GM21526 (cell line): ENCODE results near the gene NPY5R.
A peak's percentile ranks its signal among the peaks of the same experiment; 100 is the strongest.

Experiments
- ATAC-seq: cut with Tn5 transposase; IDR thresholded peaks from one replicate; pipeline ENCODE4 v1.9.1; 2021; ENCODE audit warnings: moderate library complexity; ENCODE audit not compliant: unreplicated experiment, low FRiP score

Gene NPY5R

DNA sequence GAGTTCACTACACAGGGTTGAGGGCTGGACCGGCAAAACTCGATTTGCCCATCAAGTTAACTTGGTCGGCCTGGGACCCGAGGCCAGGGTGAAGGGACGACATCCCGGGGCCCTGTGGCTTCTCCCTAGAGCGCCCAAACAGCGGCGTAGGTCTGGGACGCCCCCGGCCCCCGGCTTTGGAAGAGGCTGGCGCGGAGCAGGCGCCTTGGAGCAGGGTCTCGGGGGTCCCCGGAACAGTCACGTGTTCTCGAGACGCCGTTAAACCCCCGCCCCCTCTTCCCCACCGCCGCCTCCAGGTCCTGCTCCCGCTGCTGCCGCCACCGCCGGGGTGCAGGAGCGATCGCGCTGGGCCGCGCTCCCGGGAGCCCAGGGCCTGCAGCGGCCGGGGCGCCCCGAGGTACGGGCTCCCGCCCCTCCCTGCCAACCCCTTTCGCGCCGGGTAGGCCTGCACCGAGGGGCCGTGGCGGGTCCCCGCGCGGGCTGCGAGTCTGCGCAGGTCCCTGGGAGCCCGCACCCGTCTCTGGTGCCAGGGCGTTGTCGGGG lies at the start of gene NPY5R:
Gene NPY5R, plus strand, starts transcription at position 289 of the 543 bp plus-strand sequence. CDS start 6,382 bp downstream, outside the sequence.
- ATAC-seq: no peak

DNA sequence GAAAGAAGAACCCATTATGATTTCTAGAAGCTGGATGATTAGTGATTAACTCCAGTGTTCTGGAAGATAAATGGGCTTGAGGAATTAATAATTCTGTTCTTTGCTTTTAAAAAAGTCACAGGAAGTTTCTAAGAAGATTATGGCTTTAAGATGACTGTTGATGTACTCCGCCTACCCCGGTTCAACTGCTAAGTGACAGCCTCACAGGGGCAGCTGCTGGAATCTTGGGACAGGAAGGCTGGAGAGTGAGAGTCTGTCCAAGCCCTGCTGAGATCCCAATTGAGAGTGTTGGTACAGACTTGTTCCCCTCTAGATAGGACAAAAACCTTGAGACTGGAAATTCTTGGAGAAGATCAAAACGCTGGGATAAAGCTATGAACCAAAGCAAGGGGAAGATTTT lies 48.6 kb upstream of the NPY5R start:
- ATAC-seq: no peak

DNA sequence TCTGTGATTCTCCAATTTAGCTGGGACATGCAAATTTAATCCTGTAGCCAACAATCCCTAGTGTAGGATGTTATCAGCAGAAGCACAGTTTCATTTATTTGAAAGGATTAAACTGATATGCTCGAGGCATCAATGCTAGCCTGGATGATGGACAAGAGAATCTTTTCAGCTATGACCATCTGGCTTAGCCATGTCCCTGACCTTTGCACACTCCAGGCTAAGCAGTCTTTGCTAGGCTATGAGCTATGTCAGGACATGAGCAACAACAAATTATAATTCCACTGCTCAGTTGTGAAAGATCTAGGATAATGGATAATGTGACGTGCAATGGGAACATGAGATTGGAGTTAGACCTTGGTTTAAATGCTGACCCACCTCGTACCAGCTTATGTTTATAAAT lies 43.2 kb upstream of the NPY5R start:
- ATAC-seq: no peak

DNA sequence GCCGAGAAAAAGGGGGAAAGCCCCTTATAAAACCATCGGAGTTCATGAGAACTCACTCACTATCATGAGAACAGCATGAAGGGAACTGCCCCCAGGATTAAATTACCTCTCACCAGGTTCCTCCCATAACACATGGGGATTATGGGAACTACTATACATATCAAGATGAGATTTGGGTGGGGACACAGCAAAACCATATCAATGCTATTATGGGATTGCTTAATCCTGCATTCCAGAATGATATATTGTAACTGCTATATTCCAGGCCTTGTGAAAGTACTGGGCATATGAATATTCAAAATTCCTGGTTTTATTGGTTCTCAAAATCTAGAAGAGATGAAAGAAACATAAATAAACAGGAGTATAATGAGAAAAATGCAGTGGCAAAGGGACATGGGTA lies 40.6 kb upstream of the NPY5R start:
- no peak for ATAC-seq

DNA sequence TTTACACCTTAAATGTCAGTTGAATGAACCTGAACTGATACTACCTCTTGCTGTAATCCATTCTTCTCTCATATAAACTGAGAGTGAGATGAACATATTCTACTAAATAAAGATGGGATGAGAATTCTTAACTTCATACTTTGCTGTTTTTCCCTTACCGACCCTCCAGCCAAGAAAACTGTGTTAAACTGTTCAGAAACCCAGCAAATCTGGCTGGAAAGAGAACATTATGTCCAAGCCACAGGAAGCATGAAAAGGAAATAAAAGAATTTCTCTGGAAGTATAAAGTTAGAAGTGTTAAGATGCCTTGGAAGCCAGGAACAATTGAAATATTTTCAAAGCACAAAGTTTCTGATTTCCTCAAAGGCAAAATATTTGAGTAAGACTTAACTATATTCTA lies 34.2 kb upstream of the NPY5R start:
- ATAC-seq: no peak

DNA sequence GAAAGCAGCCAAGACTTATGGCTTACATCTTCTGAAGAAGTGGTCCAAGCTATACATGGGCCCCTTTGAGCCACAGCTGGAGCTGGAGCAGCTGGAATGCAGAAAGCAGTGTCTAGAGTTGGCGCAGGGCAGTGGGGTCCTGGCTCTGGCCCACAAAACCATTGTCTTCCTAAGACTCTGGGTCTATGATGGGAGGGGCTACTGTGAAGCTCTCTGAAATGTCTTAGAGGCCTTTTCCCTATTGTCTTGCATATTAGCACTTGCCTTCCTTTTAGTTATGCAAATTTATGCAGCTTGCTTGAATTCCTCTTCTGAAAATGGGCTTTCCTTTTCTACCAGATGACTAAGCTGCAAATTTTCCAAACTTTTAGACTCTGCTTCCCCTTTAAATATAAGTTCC lies 26.6 kb upstream of the NPY5R start:
- no peak for ATAC-seq

DNA sequence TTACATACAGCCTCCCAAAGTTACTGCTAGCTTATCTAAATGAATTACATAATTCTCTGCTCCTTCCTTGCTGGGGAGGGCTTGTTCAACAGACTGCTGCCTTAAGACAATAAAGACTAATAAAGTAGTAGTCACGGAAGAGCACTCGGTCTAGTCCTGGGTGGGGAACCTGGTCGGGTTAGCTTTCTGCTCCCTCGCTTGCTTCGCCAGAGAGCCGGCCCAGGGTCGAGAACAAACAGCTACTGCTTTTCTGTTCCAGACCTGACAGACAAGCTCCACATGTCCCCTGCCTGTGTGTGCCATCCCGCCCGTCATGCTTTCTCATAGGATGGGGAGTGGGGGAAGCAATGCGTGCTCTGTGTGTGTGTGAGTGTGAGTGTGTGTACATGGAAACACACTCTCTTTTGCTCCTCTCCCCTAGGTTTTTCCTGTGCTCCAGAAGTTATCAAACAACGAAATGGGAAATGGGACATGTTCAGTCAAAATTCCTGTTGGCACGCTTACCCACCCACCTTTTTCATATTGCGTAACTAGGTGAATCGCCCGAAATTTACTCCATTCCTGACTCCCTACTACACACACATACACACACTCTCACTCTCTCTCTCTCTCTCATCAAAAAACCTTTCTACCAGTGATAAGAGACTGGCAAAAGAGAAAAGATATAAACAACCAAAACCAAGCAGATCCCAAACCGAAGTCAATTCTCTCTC lies 12.6 kb upstream of the NPY5R start:
- no peak for ATAC-seq

DNA sequence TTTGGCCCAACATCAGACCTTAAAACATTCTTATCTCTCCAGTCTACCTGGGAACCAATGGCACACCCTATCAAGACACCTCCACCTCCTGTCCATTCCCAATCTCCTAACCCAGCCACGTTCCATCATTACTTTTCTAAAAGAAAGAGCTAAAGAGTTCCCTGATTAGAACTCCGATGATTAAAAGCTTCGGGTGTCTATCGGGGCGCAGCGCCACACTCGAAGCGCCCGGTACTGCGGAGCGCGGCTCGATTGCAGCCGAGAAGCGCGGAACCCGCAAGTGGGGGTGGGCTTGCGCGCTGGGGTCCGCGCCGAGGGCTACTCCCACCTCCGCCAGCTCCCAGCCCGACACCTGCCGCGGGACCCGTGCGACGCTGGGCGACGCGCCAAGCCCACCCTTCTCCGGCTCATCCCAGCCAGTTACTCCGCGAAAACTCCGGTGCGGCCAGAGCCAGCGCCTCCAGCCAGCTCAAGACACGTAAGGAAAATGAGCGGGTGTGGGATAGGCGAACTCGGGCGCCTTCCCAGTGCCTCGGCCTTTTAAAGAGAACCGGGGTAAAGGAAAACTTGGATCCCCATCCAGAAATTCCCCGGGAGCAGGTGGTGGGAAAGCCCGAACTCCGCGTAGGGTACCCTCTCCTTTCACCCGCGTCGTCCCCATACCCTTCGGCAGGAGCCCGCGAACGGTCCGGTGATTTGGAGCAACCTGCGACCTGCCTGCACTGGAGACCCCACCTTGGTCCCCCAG lies 11.9 kb upstream of the NPY5R start:
- no peak for ATAC-seq

DNA sequence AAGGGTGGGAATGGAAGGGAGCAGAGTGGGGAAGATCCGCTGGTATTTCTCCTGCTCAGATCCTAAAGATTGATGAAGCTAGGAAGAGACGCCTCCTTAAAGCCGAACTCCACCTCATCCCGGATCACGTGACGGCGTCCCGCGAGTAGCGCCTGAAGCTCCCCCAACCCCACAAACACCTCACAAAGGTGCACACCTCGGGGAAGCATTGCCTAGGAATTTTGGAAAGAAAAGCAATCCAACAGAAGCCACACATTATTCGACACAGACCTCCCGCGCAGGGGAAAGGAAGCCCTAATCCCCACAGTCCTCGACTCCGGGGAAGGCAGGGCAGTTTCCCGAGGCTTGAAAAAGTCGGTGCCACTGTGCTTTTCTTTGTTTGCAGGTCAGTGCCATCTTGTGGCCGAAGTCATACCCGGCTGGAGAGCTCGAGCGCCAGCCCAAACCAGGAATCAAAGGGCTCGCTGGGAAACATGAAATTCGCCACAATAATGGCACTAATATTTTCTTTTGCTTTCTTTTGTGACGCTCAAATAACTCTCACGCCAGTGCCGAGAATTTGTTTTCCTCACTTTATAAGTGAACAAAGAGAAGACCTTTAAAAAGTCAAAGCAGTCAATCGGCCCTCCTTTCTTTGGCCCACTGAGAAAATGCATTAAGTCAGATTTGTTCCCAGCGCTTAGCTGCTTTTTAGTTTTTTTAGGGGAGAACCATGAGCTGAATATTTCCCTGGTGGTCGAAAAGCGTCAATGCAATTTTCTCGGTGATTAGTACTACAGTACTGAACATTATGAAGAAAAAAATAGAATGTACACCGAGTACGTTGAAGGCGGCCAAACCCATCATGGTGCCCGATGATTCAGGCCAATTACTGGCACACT lies 10.9 kb upstream of the NPY5R start, which contains the start of gene NPY1R:
Gene NPY1R, minus strand, starts transcription at position 71 of the 881 bp plus-strand sequence. CDS start 6,042 bp downstream, outside the sequence.
- ATAC-seq: peak; percentile 72

DNA sequence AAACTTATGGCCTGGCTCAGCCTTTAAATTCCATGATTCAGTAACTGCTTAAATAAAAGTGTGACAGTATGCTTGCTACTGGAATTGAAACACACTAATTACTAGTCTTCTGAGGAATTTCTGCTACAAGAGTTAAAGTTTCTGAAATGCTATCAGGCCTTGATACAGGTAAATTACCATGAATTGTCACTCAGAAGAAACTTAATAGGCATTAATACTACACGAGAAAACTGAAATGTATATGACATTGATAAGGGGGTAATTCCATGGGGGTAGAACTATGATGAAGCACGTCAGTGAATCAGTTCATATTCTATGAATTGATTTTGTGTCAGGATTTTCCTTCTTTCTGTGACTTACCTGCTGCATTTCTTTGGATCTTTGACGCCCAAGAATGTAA lies 8.3 kb upstream of the NPY5R start:
- no peak for ATAC-seq

DNA sequence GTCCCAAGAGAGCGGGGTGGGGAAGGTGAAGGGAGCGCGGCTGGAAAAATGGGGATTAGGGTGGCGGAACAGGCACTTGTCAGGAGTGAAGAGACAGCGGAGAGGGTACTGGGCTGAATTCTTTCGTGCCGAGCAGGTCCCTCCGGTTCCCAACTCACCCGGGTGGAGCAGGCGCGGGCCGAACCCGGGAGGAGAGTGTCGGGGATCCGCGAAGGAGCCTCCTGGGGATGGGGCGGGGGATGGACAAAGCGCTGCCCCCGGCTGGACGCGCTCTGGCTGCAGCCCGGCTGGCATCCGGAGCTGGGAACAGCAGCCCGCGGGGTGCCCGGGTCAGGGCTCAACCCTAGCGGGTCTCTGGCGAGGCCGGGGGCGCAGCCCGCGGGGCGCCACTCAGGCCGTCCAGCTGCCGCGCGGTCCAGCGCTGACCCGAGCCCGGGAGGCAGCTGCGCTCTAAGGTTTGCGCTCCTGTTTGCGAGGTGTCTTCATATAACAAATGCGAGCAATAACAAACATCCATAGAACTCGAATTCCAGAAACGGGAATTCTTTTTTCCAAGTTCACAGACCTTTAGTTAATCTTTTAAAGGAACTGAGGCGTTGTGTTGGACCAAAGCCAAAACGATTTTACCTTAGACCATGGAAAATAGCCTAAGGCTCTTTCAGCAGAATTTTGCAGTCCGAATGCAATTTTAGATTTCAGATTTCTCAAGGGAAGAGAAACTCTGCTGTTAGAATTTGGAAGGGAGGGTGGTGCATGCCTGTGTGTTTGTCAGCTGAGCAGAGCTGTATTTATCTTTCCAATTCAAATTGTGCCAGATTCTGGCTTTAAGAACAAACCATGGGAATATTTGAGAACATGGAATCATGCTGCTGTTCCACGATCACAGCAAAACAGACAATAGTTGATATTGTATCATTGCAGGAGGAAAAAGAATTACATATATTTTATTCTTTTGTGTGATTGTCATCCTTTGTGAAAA lies 744 bp downstream of the NPY5R start:
- ATAC-seq: no peak

DNA sequence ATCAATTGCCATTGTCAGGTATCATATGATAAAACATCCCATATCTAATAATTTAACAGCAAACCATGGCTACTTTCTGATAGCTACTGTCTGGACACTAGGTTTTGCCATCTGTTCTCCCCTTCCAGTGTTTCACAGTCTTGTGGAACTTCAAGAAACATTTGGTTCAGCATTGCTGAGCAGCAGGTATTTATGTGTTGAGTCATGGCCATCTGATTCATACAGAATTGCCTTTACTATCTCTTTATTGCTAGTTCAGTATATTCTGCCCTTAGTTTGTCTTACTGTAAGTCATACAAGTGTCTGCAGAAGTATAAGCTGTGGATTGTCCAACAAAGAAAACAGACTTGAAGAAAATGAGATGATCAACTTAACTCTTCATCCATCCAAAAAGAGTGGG lies 7.0 kb downstream of the NPY5R start:
- ATAC-seq: no peak

DNA sequence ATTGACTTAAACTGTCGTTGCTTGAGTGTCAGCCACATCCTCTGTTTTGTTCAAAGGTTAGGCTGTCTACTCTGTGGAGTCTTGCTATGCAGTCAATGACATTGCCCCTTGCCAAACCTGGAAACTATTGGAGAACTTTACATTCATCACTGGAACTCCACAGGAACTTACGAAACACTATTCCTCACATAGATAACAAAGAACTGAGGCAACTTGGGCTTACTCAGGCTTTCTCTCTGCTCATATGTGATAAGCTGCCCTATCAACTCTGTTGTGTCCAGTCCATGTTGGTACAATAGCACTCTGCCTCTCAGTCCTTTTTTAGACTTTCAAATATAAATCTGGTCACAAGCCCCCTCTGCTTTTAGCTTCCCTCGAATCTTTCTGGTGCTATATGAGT lies 9.4 kb downstream of the NPY5R start:
- no peak for ATAC-seq

DNA sequence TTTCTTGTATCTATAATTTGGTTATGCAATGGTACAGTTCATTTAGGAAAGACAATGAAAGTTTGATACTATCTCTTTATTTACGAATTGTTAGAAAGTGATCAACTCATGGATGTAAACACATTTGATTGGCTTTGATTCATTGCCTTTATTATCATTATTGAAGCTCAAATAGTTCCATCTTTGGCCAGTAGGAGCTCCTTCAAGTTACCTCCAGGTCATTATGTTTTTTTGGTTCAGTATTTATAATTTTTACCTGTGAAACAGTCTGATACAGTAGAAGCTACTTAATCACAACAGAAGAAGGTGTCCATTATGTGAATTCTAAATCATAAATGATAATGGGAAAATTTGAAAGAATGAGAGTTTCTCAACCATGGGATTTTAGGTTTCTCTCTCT lies 12.4 kb downstream of the NPY5R start:
- no peak for ATAC-seq

DNA sequence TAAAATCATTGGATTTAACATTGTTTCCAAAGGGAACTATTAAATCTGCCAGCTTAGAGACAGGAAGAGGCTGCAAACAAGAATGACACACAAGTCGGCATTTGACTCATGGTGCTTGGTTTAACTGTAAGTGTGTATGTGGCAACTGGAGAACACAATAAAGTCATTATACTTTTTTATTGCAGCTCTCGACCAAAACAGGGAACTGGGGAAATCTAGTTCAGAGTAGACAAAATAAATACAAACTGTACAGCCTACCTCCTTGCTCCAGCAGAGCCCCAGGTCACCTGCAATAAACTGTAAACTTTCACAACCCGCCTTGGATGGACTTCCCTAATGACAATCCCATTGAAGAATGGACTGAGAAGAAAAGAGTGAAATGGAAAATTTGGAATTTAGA lies 24.0 kb downstream of the NPY5R start:
- no peak for ATAC-seq

DNA sequence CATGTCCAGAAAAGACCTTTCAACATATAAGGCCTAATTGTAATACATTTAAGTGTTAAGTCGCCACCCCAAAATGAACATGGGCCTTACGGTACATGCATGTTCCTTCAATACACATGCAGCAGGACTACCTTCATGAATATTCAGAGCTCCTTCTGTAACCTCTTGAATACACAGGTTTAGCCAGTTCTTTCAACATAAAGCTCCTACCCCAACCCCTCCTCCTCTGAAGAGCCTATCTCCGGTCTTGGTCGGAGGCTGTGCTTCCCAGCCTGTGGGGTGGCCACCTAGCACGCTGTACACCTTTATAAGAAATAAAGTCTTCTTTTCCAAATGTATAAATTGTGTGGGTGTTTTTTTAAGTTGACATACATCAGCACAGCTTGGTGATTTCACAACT lies 28.3 kb downstream of the NPY5R start:
- ATAC-seq: no peak

DNA sequence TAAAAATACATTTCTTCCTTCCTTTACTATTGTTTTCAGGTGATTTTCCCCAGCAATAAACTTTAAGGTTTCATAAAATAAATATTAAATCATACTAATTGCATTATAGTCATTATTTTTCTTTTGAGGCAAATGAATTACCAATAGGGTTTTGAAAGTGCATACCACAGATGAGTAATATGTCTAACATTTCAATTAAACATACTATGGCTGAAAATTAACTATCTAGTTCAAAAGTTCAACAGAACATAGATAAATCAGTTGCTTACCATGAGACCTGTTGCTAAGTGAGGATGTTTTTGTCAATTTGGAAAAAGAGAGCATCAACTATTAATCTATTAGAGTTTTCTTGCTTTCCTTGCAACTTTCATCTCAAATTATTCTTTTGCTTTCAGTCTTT lies 35.0 kb downstream of the NPY5R start:
- no peak for ATAC-seq

DNA sequence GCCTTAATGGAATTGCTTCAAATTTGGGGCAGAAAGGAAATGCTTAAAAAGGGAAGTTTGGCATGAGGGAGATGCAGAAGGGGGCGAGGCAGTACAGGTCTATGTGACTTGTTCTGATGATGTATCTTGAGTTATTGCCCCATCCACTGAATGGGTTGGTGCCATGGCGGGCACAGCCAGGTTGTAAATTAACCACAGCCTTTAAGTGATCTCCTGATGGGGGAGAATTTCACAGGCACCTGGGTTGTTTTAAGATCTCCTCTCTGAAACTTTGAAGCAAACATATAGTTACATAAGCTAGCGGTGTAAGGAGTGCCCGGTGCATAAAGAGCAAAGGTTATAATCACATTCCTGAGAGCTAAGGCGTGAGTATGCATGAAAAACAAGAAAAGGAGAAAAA lies 37.0 kb downstream of the NPY5R start:
- ATAC-seq: no peak

DNA sequence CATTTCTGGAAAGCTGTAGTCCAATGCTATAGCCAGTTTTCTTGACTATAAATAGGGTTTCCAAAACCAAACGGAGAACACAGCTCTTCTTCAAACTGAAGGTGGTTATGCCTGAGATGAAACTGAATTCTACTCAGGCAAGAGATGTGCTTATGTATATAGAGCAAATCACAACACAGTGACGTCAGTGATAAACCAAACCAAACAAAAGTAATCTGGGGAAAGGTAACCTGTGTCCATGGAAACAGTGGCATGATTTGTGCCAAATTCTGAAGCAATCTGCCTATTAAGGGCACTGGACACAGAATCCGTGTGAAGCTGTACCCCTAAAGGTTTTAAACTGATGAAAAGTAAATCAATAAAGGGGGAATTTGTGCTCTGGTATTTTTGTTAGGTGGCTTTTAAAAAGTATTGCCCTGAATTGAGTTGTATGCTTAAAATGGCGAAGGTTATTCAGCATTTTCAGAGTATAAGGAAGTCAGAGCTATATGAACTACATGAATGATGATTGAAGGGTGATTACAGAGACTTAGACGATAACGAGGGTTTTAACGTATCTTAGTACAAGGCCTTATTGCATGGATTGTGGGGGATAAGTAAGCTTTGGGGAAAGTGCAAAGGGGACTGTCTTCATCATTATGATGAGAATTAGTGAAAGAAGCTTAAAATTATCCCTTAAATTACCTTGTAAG lies 38.6 kb downstream of the NPY5R start:
- ATAC-seq: no peak
